Tibial artery (tissue), 4 donors: ENCODE measurements around the gene TRAPPC10.

Experiments used
- DNase-seq, 2 donors: peaks; one replicate each; pipeline ENCODE4 v3.0.0-alpha.2; 2019
- H3K27ac ChIP-seq, 2 donors: fragments of 200-600 bp; sonication (generic) in 1 of 2; 1 replicate in 1 of 2; 2 replicates in 1 of 2; pipeline ENCODE4 v1.5.1; 2018 to 2019; ENCODE audit warnings: mild to moderate bottlenecking in 1 of 2
- H3K27me3 ChIP-seq, 2 donors: fragments of 200-600 bp; sonication (generic) in 1 of 2; one replicate each; pipeline versions ENCODE4 v1.5.1 to v1.6.0; 2016 to 2019
- H3K36me3 ChIP-seq, 3 donors: fragments of 200-600 bp; sonication (generic) in 2 of 3; one replicate each; pipeline ENCODE4 v1.5.1; 2016 to 2019; ENCODE audit warnings: mild to moderate bottlenecking in 2 of 3
- H3K4me1 ChIP-seq, 4 donors: fragments of 200-600 bp; sonication (generic) in 2 of 4; 1 replicate in 3 of 4; 2 replicates in 1 of 4; pipeline ENCODE4 v1.5.1; 2016 to 2019
- H3K4me3 ChIP-seq, 2 donors: fragments of 200-600 bp; sonication (generic) in 1 of 2; 1 replicate in 1 of 2; 2 replicates in 1 of 2; pipeline ENCODE4 v1.5.1; 2018 to 2019; ENCODE audit warnings: mild to moderate bottlenecking in 2 of 2
- H3K9me3 ChIP-seq, 3 donors: fragments of 200-600 bp; sonication (generic) in 1 of 3; one replicate each; pipeline ENCODE4 v1.5.1; 2016 to 2019
- intact Hi-C: fragments of 100-400 bp; cut with DNase I; formaldehyde crosslinking; loops from one replicate; pipeline ENCODE4 v1.15.0; 2023; ENCODE audit warnings: low total_unique reads
- TF ChIP-seq, protein P1 (sequence below), 2 experiments: fragments of 200-600 bp in 1 of 2; fragments of 450-650 bp in 1 of 2; IDR thresholded peaks; one replicate each; pipeline ENCODE4 v1.5.1; 2017 to 2019; ENCODE audit warnings: antibody characterized with exemption in 2 of 2, mild to moderate bottlenecking in 1 of 2, moderate library complexity in 1 of 2

TRAPPC10 gene

DNA sequence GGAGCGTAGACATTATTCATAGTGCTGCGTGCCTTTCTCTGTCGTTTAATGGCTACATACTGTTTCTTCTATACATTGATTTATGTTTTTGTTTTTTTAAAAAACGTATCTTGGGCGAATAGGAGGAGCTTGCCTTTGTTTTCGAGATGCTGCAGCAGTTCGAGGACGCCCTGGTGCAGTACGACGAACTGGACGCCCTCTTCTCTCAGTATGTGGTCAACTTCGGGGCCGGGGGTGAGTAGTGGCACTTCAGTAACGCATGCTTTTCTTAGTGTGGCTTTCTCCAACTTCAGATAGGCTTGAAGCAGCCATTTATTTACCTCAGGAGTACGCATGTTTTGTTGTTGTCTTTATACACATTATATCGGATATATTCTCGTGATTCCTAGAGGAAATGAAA, 46.9 kb downstream of the TRAPPC10 start:
- Histone ChIP-seq H3K27me3 (no peaks in the 10 kb centered on the region), H3K9me3 (no peaks in the 10 kb centered on the region), H3K27ac (no peak overlapping the region), H3K36me3 (peaks cover 22 to 71% (median 70%) of the 10 kb centered on the region in 3 donors), H3K4me3 (no peak overlapping the region), H3K4me1 (no peaks in the 10 kb centered on the region)
- TF ChIP-seq, protein P1, sequence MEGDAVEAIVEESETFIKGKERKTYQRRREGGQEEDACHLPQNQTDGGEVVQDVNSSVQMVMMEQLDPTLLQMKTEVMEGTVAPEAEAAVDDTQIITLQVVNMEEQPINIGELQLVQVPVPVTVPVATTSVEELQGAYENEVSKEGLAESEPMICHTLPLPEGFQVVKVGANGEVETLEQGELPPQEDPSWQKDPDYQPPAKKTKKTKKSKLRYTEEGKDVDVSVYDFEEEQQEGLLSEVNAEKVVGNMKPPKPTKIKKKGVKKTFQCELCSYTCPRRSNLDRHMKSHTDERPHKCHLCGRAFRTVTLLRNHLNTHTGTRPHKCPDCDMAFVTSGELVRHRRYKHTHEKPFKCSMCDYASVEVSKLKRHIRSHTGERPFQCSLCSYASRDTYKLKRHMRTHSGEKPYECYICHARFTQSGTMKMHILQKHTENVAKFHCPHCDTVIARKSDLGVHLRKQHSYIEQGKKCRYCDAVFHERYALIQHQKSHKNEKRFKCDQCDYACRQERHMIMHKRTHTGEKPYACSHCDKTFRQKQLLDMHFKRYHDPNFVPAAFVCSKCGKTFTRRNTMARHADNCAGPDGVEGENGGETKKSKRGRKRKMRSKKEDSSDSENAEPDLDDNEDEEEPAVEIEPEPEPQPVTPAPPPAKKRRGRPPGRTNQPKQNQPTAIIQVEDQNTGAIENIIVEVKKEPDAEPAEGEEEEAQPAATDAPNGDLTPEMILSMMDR (IDR thresholded peaks at IDR 0.05) = no peak
- intact Hi-C loops = no loop called here
- DNase-seq = no peak

DNA sequence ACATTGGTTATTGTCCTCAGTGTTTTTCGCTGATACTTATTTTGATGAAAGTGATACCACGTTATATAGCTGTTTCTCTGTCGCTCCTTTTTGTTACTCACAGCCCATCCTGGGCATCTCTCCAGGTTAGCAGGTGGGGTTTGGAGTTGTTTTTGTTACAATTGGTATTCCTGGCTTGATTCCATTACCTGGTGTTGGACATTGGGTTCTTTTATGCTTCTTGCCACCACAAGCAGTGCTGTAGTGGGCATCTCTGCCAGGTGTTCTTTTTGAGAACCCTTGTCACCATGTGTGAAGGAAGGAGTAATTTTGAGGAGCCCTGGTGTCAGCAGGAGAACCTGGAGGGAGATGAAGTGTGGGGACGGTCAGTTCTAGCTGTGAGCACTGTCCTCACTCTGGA, 47.6 kb downstream of the TRAPPC10 start:
- H3K9me3 ChIP-seq = no peaks in the 10 kb centered on the region
- intact Hi-C loops = no loop called here
- no peaks in the 10 kb centered on the region for H3K4me1 ChIP-seq
- no peak overlapping the region for H3K4me3 ChIP-seq
- no peak for DNase-seq
- TF ChIP-seq, protein P1 (IDR thresholded peaks at IDR 0.05) = no peak
- H3K27me3 ChIP-seq = no peaks in the 10 kb centered on the region
- H3K27ac ChIP-seq = no peak overlapping the region
- peaks cover 28 to 78% (median 70%) of the 10 kb centered on the region in 3 donors for H3K36me3 ChIP-seq

DNA sequence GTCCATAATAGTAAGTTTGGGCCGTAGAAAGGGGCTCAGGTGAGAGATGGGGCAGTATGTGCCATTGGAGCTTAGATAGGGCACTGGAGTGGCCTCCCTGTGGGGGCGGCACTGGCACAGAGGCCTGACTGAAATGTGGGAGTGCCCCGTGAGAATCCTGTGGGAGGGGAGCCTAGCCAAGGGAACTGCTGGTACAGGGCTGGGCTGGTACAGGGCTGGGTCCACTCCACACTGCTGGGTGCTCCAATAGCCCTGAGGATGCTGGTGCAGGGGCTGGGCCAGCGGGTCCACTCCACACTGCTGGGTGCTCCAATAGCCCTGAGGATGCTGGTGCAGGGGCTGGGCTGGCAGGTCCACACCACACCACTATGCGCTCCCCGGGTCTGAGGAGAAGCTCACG, 50.3 kb downstream of the TRAPPC10 start:
- H3K4me3 ChIP-seq = no peak overlapping the region
- no peak for DNase-seq
- no peak overlapping the region for H3K27ac ChIP-seq
- H3K4me1 ChIP-seq = no peaks in the 10 kb centered on the region
- peaks cover 37 to 76% (median 65%) of the 10 kb centered on the region in 3 donors for H3K36me3 ChIP-seq
- TF ChIP-seq, protein P1 (IDR thresholded peaks at IDR 0.05) = no peak
- H3K9me3 ChIP-seq = no peaks in the 10 kb centered on the region
- H3K27me3 ChIP-seq = no peaks in the 10 kb centered on the region
- intact Hi-C loops = no loop called here

DNA sequence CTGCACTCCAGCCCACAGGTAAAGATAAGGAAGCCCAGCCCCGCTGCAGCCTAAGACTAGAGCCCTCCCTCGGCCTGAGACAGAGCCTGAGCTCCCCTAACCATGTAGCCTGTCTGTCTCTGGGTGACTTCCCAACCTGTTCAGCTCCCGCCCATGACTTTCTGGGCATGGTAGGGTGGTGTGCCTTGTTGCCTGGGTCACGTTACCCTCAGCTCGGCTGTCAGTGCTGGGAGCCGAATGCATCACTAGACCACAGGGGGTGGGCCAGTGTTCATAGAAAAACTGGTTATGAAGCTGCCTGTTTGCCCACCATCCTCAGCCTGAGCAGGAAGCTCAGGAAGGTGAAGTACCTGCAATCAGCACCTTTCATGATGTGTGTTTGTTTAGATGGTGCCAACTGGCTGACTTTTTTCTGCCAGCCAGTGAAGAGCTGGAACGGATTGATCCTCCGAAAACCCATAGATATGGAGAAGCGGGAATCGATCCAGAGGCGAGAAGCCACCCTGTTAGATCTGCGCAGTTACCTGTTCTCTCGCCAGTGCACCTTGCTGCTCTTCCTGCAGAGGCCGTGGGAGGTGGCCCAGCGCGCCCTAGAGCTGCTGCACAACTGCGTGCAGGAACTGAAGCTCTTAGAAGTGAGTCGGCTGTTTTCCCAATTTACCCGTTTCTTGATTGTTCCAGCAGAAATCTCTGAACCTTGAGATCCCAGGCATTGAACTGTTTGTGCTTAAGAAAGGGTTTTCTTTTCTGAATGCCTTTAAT, 51.2 kb downstream of the TRAPPC10 start:
- Histone ChIP-seq H3K4me1 (no peaks in the 10 kb centered on the region), H3K36me3 (peaks cover 37 to 70% (median 66%) of the 10 kb centered on the region in 3 donors), H3K9me3 (no peaks in the 10 kb centered on the region), H3K27ac (no peak overlapping the region), H3K4me3 (no peak overlapping the region), H3K27me3 (no peaks in the 10 kb centered on the region)
- DNase-seq = no peak
- TF ChIP-seq, protein P1 (IDR thresholded peaks at IDR 0.05) = no peak
- intact Hi-C loops = no loop called here

DNA sequence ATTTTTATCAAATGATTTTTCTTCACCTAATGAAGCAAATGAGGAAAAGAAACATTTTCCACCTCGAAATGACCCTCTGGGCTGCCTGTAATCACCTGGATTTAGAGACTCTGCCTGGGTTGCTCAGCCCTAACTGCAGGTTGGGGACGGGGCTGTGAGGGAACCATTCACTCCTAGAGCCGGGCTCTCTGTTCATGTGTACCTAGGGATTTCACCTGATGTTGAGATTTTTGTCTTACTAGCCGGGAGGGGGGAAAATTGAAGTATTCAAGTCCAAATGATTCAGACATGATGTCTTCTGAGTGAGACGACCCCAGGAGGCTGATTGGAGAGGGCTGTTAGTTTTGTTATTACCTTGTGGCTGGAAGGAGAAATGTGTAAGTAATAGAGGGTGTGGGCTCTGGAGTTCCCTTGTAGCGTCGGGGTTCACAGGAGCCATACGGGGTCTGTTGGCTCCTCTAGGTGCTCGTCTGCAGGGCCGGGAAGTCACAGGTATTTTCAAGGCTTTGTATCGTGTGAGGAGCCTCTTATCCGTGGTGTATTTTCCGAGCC, 52.8 kb downstream of the TRAPPC10 start:
- H3K9me3 ChIP-seq = no peaks in the 10 kb centered on the region
- TF ChIP-seq, protein P1 (IDR thresholded peaks at IDR 0.05) = no peak
- intact Hi-C loops = no loop called here
- H3K27me3 ChIP-seq = no peaks in the 10 kb centered on the region
- no peaks in the 10 kb centered on the region for H3K4me1 ChIP-seq
- no peak overlapping the region for H3K27ac ChIP-seq
- H3K4me3 ChIP-seq = no peak overlapping the region
- DNase-seq = no peak
- peaks cover 27 to 75% (median 59%) of the 10 kb centered on the region in 3 donors for H3K36me3 ChIP-seq
